ELF-1 (cell line): ENCODE measurements around the gene WASF2.
A peak's percentile ranks its signal among the peaks of the same experiment; 100 is the strongest.

Experiments
- DNase-seq: peaks from one replicate; pipeline ENCODE4 v3.0.0-alpha.2; 2016; ENCODE audit warnings: low read depth, low spot score

WASF2 gene

GRCh38 chr1:27377760-27378495 lies 112.0 kb downstream of the WASF2 start:
- no peak for DNase-seq

DNA sequence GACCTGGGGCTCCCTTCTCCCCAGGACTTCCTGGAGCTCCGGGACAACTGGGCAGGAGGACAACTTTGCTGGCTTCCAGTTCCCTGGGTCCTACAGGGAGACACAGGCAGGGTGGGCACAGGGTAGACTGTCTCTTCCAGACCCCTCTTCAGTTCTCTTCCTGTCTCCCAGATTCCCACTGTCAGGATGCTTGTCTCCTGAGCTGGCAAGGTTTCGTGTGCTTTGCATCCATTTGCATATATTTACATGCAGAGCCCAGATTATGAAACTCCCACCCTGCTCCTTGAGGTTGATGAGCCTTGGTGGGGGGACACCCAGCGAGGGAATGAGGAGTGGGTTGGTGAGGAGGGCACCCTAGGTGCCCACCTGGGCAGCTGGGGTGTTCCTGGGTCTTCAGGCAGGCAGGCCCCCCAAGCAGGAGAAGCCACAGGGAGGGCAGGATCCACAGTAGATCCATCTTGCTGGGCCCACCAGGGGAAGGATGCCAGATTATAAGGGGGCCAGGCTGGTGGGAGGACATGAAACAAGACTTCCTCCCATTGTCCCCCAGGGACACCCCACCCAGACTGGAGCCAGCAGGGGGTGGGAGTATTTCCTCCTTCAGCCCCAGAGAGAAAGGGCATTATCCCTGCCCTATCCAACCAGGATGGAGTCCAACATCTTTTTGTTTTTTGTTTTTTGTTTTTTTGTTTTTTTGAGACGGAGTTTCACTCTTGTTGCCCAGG lies 115.4 kb downstream of the WASF2 start, which contains the start of gene FCN3:
Gene FCN3 (minus strand): TSS at position 463 of the 725 bp plus-strand sequence. CDS start 6 bp downstream, at position 457.
- no peak for DNase-seq

GRCh38 chr1:27372808-27373690 lies 116.9 kb downstream of the WASF2 start:
- DNase-seq, result peak; percentile 53

- DNase-seq, result no peak
Observed at GRCh38 chr1:27372022-27372807, 117.8 kb downstream of the WASF2 start.

DNA sequence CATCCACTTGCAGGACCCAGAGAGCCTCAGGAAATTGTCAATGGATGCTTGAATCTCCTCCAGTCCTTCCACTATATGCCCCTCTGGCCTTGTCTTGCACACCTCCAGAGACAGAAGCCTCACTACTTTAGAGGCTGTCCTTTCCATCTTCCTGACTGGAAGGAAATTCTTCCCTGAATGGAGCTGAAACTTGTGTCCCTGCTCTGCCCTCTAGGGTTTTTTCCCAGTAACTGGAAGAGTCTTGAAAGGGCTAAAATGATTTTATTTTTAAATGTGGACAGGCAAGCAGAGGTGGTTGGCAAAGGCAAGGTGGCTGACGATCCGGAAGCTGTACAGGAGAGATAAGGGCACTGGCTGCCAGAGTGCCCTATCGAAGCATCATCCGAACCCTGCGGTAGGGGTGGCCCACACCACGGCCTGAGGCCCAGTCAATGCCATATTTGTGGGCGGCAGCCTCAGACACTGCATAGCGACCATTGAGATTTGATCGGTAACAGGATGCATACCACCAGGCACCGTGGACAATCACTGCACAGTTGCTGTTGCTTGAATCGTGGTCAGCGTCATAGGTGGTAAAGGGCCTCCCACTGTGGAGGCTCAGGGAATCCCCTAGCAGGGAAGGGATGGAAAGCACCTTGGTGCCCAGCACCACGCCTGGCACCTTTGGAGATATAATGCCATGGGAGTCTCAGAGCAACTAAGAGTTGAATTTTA lies 120.9 kb downstream of the WASF2 start:
- DNase-seq, result no peak

DNA sequence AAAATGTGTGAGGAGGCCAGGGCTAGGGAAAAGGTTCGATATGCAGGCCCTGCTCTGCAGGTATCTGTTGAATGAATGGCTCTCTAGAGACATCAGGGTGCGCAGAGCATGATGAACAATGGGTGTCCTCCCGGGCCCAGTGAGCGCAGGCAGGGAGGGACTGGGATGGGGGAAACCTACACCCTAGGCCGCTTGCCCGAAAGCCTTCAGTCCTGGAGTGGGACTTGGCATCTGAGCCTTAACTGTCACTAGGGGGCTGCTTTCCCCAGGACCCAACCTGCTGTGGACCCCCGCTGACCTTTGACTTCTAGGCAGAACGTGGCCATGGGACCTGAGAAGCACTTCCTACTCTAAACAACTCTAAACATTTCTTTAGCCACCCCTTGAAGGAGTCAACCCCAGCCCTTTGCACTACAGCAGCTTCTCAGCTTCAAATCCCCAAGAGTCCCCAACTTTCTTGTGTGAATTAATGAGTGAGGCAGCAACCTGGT lies 122.8 kb downstream of the WASF2 start:
- no peak for DNase-seq

DNA sequence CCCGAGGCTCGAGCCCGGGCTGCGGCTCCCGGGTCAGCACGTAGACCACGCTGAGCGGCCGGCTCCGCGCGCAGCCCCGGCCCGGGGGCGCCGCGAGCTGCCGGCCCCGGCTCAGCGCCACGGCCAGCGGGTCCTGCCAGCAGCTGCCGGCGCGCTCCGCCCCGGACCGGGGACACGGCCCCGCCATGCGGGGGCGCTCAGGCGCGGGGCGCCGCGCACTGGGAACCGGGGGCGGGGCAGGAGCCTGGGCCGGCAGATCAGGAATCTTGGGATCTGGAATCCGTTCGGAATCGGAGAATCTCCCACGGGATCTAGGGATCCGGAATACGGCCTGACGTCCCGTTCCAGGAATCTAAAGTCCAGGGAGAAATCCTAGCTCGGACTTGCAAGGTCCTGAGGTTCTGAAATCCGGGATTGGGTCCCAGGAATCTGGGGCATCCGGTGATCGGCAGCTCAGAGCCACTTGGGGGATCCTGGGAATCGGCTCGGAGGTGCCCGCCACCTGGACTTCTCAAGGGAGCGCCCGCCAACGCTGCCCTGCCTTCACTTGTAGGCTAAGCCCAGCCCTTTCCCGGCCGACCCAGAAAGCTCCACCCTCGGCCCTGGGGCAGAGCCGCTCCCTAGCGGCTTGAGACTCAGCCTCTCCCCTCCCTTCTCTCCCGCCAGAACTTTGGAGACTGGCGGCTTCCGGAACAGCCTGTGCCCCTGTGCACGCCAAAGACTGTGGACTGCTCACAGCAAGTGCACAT lies 123.4 kb downstream of the WASF2 start, which contains the start of gene MAP3K6:
Gene MAP3K6 (minus strand): TSS at position 551 of the 749 bp plus-strand sequence. CDS start 364 bp downstream, at position 187.
- DNase-seq, result peak; percentile 90

- DNase-seq, result peak; percentile 78
Observed at GRCh38 chr1:27366113-27366410, 123.9 kb downstream of the WASF2 start.

DNA sequence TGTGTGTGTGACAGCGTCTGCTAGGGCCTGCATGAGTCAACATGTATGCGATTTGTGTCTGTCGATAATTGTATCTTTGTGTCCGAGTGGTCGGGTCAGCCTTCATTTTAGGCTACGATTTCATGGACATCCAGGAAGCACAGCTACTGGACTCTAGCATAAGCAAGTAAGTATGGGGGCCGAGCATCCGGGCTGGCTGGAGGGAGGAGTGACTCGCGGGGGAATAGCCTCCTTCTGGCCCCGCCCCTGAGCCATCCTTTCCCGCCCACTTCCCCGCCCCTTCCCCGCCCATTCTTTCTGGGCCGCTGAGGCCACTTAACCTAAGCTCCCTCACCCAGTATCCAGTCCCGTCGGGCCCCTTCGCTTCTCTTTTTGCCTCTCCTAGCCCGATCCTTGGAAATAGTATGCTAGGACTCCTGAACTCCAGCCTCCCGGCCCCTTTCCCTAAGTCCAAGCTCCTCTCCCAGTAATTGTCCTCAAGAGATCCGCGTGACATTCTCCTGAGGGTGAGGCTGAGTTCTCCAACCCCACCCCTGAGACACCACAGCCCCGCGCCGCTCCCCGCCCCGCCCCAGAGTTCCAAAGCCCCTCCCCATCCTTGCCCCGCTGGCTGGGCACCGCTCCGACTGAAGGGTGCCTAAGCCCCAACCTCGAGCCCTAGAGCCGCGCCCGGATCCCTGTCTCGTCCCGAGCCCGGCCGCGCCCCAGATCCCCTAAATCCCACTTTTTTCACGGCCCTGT lies 124.4 kb downstream of the WASF2 start:
- DNase-seq, result peak; percentile 89

DNA sequence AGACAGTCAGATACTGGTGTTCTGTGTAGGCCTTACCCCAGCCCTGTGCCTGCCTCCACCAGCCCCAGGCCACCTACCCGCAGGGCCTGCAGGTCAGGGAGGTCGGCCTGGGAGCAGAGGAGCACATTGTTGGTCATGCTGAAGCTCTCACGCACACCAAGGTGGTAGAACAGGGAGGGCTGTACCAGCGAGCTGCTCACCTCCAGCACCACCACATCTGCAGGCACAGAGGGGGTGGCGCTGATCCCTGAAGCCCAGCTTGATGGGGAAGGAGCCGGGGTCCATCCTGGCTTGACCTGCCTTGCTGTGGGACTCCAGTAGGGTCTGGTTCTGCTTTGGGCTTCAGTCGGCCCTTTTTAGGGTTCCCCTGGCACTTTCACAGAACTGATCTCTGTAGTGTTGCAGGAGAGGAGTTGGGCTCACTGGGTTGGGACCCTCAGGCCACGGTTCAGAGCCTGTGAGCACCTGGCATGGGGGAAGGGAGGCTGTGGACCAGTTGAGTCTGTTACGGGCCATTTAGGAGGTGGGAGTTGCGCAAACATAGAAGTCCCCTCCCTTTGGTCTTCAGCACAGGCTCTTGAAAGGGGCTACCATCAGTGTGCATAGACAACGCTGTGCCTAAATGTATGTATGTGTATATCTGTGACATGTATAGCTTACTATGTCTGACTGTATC lies 125.1 kb downstream of the WASF2 start:
- no peak for DNase-seq

- peak; percentile 83 for DNase-seq
Observed at GRCh38 chr1:27363766-27364695, 125.9 kb downstream of the WASF2 start.

DNA sequence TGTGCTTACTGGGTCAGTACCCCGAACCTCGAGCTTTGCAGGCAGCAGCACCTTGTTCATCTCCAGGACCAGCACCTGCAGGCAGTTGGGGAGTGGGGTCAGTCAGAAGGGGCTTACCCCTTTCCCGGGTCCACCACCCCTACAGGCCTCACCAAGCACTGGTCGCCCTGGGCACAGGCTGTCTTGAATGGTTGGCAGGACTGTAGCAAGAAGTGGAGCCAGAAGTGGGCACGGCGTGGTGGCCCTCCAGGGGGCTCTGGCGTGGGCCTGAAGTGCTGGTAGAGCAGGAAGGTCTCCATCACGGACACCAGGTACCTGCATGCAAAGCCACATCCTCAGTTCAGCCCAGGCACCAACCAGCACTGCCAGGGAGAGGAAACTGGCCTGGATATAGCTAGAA lies 128.4 kb downstream of the WASF2 start:
- no peak for DNase-seq

DNA sequence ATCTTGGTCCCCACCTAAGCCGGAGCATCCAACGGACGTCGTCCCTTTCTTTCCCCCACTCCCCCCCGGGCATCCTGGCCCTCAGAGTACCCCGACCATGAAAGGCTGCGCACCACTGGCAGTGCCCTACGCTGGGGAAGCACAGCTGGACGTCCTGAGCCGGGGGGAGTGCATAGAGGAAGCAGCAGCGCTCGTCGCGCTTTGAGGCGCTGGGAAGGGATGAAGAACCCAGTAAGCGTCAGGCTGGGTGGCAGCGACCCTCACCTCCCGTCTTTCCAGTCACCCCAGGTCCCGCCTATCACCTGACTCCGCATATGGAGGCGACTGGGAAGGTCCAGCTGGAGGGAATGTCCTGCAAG lies 128.9 kb downstream of the WASF2 start:
- DNase-seq, result no peak

GRCh38 chr1:27360159-27361043 lies 129.6 kb downstream of the WASF2 start:
- no peak for DNase-seq

GRCh38 chr1:27359822-27360158 lies 130.2 kb downstream of the WASF2 start:
- DNase-seq, result peak; percentile 47

- no peak for DNase-seq
Observed at GRCh38 chr1:27358928-27359313, 131.0 kb downstream of the WASF2 start.
